Right lobe of liver (tissue), 6 donors: Measurements from ENCODE around the gene CR1L. TPM values are rescaled to one million over a fixed set of nuclear protein-coding genes. Genes with fewer than 3 reads are reported as not detected.
"Not testable (repeated sequence)": the region's sequence is repeated elsewhere in the genome, so short reads cannot be mapped to it uniquely, and the experiment has no call there.

Experiments
- ATAC-seq, 4 donors: fragments of 200-7000 bp; cut with Tn5 transposase; one replicate each; pipeline ENCODE4 v1.9.1; 2020; ENCODE audit warnings: mild to moderate bottlenecking in 4 of 4, moderate library complexity in 4 of 4
- DNase-seq, 3 donors: peaks; one replicate each; pipeline ENCODE4 v3.0.0-alpha.2; 2020
- H3K27ac ChIP-seq, 3 donors: fragments of 200-600 bp; one replicate each; pipeline ENCODE4 v1.8.0; 2022
- H3K27me3 ChIP-seq, 2 donors: fragments of 200-600 bp; one replicate each; pipeline ENCODE4 v1.8.0; 2022
- H3K36me3 ChIP-seq, 4 donors: fragments of 200-600 bp; sonication (generic) in 1 of 4; one replicate each; pipeline versions ENCODE4 v1.5.1 to v1.8.0; 2017 to 2022; ENCODE audit warnings: control low read depth in 1 of 4
- H3K4me1 ChIP-seq, 4 donors: fragments of 200-600 bp; sonication (generic) in 1 of 4; one replicate each; pipeline versions ENCODE4 v1.5.1 to v1.8.0; 2017 to 2022; ENCODE audit warnings: control low read depth in 1 of 4
- H3K4me3 ChIP-seq, 3 donors: fragments of 200-600 bp; one replicate each; pipeline ENCODE4 v1.8.0; 2022
- H3K9me3 ChIP-seq, 4 donors: fragments of 200-600 bp; sonication (generic) in 1 of 4; one replicate each; pipeline versions ENCODE4 v1.5.1 to v1.8.0; 2017 to 2022; ENCODE audit warnings: control low read depth in 1 of 4
- POLR2A ChIP-seq: fragments of 450-650 bp; IDR thresholded peaks from one replicate; pipeline ENCODE4 v1.6.1; 2017; ENCODE audit warnings: antibody characterized with exemption, mild to moderate bottlenecking
- WGBS: methylation state at CpG from one replicate; pipeline ENCODE4 v1.1.6; 2018; ENCODE audit warnings: low coverage, low lambda C conversion rate; ENCODE audit not compliant: insufficient coverage; ENCODE audit errors: missing lambda C conversion rate; 5-methylcytosine and 5-hydroxymethylcytosine counted together
- intact Hi-C, 2 donors: fragments of 100-400 bp; cut with DNase I; formaldehyde crosslinking; loops; one replicate each; pipeline versions ENCODE4 v1.11.2 to v1.14.1; 2022
- small RNA-seq, 2 experiments: library from RNA; depleted of rRNA; stranded (forward); fragments of <200 nt; gene quantifications; one replicate each; pipeline ENCODE3, GENCODE V24; 2016
- total RNA-seq, 6 experiments: library from RNA; depleted of rRNA in 2 of 6; stranded (reverse); fragments of >200 nt in 2 of 6; fragmentation: NEBNext Ultra II Directional in 3 of 6; extraction: Animal tissue kit (Norgen Biotek cat#: 25700) in 3 of 6; gene quantifications; one replicate each; pipeline versions ENCODE4 v1.1.0 to v1.2.4, GENCODE V29; 2016 to 2023
- TF ChIP-seq, protein P1 (sequence below), 4 donors: fragments of 200-600 bp in 3 of 4; fragments of 450-650 bp in 1 of 4; IDR thresholded peaks; one replicate each; pipeline versions ENCODE4 v1.5.1 to v1.8.0; 2016 to 2022; ENCODE audit warnings: antibody characterized with exemption in 4 of 4, mild to moderate bottlenecking in 2 of 4
- donor health status: DM: no; HTN: yes; CAD: no.
- donor health status: DM: no; HTN: no; CAD: no.
- donor health status: DM: no; HTN: no; CAD: no.
- donor health status: DM: no; HTN: yes; CAD: no.
- donor health status: DM: no; HTN: yes; CAD: no.

The CR1L gene
- total RNA-seq, 6 experiments from 2014 or later = 0.12 to 1.2 (median 0.49) TPM; not detected in 1

DNA sequence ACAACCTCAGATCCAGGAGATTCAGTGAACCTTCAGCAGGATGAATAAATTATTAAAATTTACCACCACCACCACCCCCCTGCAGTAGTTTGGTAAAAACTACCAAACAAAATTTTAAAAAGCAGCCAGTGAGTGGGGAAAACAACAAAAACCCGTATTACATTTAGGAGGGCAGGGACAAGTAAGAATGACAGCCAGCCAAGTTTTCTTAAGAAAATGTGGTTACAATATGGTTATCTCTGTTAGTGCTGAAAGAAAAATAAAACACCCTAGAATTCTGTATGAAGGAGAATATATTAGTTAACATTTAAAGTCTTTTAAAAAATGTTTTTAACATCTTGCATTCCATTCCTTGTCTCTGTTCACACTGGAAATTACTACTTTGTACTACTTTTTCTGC, 121.6 kb downstream of the CR1L start:
- Histone ChIP-seq H3K9me3 (no peaks in the 10 kb centered on the region), H3K4me3 (no peak overlapping the region), H3K4me1 (no peaks in the 10 kb centered on the region), H3K27ac (no peak overlapping the region), H3K27me3 (no peaks in the 10 kb centered on the region), H3K36me3 (peaks cover 0 to 48% (median 11%) of the 10 kb centered on the region in 4 donors)
- intact Hi-C loops = no loop called here
- DNase-seq (no peak), ATAC-seq (no peak)
- WGBS = 79% methylated on average over 1 of the region's 1 CpG
- TF ChIP-seq, protein P1, sequence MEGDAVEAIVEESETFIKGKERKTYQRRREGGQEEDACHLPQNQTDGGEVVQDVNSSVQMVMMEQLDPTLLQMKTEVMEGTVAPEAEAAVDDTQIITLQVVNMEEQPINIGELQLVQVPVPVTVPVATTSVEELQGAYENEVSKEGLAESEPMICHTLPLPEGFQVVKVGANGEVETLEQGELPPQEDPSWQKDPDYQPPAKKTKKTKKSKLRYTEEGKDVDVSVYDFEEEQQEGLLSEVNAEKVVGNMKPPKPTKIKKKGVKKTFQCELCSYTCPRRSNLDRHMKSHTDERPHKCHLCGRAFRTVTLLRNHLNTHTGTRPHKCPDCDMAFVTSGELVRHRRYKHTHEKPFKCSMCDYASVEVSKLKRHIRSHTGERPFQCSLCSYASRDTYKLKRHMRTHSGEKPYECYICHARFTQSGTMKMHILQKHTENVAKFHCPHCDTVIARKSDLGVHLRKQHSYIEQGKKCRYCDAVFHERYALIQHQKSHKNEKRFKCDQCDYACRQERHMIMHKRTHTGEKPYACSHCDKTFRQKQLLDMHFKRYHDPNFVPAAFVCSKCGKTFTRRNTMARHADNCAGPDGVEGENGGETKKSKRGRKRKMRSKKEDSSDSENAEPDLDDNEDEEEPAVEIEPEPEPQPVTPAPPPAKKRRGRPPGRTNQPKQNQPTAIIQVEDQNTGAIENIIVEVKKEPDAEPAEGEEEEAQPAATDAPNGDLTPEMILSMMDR (IDR thresholded peaks at IDR 0.05) = no peak
- TF ChIP-seq POLR2A = no peak

DNA sequence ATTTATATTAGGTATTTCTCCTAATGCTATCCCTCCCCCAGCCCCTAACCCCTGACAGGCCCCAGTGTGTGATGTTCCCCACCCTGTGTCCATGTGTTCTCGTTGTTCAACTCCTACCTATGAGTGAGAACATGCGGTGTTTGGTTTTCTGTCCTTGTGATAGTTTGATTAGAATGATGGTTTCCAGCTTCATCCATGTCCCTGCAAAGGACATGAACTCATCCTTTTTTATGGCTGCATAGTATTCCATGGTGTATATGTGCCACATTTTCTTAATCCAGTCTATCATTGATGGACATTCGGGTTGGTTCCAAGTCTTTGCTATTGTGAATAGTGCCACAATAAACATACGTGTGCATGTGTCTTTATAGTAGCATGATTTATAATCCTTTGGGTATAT, 125.6 kb downstream of the CR1L start:
- ATAC-seq, H3K27ac ChIP-seq, H3K4me3 ChIP-seq, DNase-seq, intact Hi-C loops, H3K4me1 ChIP-seq, H3K27me3 ChIP-seq, H3K9me3 ChIP-seq: not testable (repeated sequence)
- H3K36me3 ChIP-seq = peaks cover 0 to 19% (median 8%) of the 10 kb centered on the region in 4 donors
- WGBS = 89% methylated on average over 3 of the region's 4 CpGs

Small RNAs within 50 kb of the gene (small RNA-seq; reads per million reads assigned to genes)
- gene RNA5SP534 = 0 reads per million in 2 experiments

Other genes with a start within 250 kb of the CR1L start
- under 1 TPM in 1 of 6 experiments, not detected in 5; 0.07 TPM for gene CR2, start 190.8 kb upstream of the CR1L start, total RNA-seq
- gene CR1, start 149.0 kb upstream of the CR1L start, total RNA-seq = 1 to 10 TPM; 1.1 to 7.8 (median 2.0) TPM
- gene CD46, start 106.9 kb downstream of the CR1L start, total RNA-seq = 100 to 1,000 TPM in 5 of 6 experiments, 10 to 100 TPM in 1; 99.3 to 133 (median 114) TPM